HL-60 (cell line): ENCODE measurements around the gene SCO2.

Experiments used
- DNase-seq, 2 experiments: peaks; one replicate each; pipeline ENCODE4 v3.0.0-alpha.2; 2010 to 2020; ENCODE audit warnings: low read depth in 1 of 2, low spot score in 1 of 2
- H3K27ac ChIP-seq: fragments of 250-450 bp; sonication (Bioruptor Pico); replicated peaks from 2 replicates; pipeline ENCODE4 v1.5.1; 2020; ENCODE audit warnings: mild to moderate bottlenecking, moderate library complexity
- H3K27me3 ChIP-seq: fragments of 250-450 bp; sonication (Bioruptor Pico); 2 replicates; pipeline ENCODE4 v1.5.1; 2021; ENCODE audit warnings: mild to moderate bottlenecking, moderate library complexity; ENCODE audit not compliant: insufficient read depth, poor library complexity, severe bottlenecking
- H3K4me3 ChIP-seq: replicated peaks from 2 replicates; pipeline ENCODE4 v1.5.1; 2011; ENCODE audit warnings: mild to moderate bottlenecking, control low read depth, low read length; ENCODE audit not compliant: insufficient read depth
- CTCF ChIP-seq: IDR thresholded peaks from one replicate; pipeline ENCODE4 v1.5.1; 2011; ENCODE audit warnings: low read length, control low read depth, inconsistent platforms; ENCODE audit not compliant: insufficient read depth
- GABPA ChIP-seq: IDR thresholded peaks from 2 replicates; pipeline ENCODE4 v1.6.1; 2012; ENCODE audit warnings: low read depth
- POLR2AphosphoS5 ChIP-seq: IDR thresholded peaks from 2 replicates; pipeline ENCODE4 v1.6.1; 2012; ENCODE audit warnings: low read depth
- REST ChIP-seq: IDR thresholded peaks from 2 replicates; pipeline ENCODE4 v1.6.1; 2012; ENCODE audit warnings: low read depth; ENCODE audit not compliant: insufficient replicate concordance
- SPI1 ChIP-seq: IDR thresholded peaks from 2 replicates; pipeline ENCODE4 v1.6.1; 2012; ENCODE audit warnings: low read depth, mild to moderate bottlenecking, borderline replicate concordance

The SCO2 gene

GRCh38 chr22:50523458-50523805 is 2.0 kb downstream of the SCO2 start:
- H3K27ac ChIP-seq, result no peak overlapping the region
- no peaks in the 10 kb centered on the region for H3K27me3 ChIP-seq
- no peak for DNase-seq
- no peak overlapping the region for H3K4me3 ChIP-seq
- TF ChIP-seq CTCF (no peak), POLR2AphosphoS5 (no peak), REST (no peak), SPI1 (no peak), GABPA (no peak)

- no peak for DNase-seq
- TF ChIP-seq POLR2AphosphoS5 (peak; percentile 13; the same call in 1 of the 2 replicates), SPI1 (no peak)
- Histone ChIP-seq H3K4me3 (no peak overlapping the region), H3K27me3 (no peaks in the 10 kb centered on the region), H3K27ac (no peak overlapping the region)
These were observed 2.5 kb downstream of the SCO2 start for GRCh38 chr22:50522806-50523438.

GRCh38 chr22:50522208-50522805 is 3.1 kb downstream of the SCO2 start:
- H3K27me3 ChIP-seq, result no peaks in the 10 kb centered on the region

More at GRCh38 chr22:50522208-50522805, 3.1 kb downstream of the SCO2 start:
- DNase-seq, result no peak
- no peak overlapping the region for H3K4me3 ChIP-seq
- TF ChIP-seq SPI1 (no peak), POLR2AphosphoS5 (no peak), CTCF (no peak), GABPA (no peak), REST (no peak)
- no peak overlapping the region for H3K27ac ChIP-seq
